H1 (cell line): Measurements from ENCODE around the gene ADGRL2. TPM values are rescaled to one million over a fixed set of nuclear protein-coding genes. Genes with fewer than 3 reads are reported as not detected.

ENCODE experiments used
- CTCF ChIA-PET: fragments of 300-600 bp; sonication (Branson Sonifier 250); formaldehyde crosslinking; loops from one replicate; lab custom pipeline; 2021; ENCODE audit not compliant: partially characterized antibody; lab: Charles Lee
- POLR2A ChIA-PET: fragments of 300-600 bp; sonication (Branson Sonifier 250); formaldehyde crosslinking; loops from one replicate; lab custom pipeline; 2021; ENCODE audit warnings: inconsistent platforms; ENCODE audit not compliant: partially characterized antibody; lab: Charles Lee
- DNase-seq, 2 experiments: peaks; one replicate each; pipeline versions ENCODE4 v3.0.0 to v3.0.0-alpha.2; 2010 to 2022; ENCODE audit warnings: low spot score in 2 of 2, low read depth in 1 of 2, mixed read lengths in 1 of 2
- FAIRE-seq: peaks from 2 replicates; lab custom pipeline; 2011; peaks lifted over from hg19 to GRCh38; lab: Jason Lieb, UNC
- H2AFZ ChIP-seq: 2 replicates; pipeline ENCODE4 v1.8.1; 2012; ENCODE audit warnings: low read length, inconsistent platforms
- H2AK5ac ChIP-seq: 2 replicates; pipeline ENCODE4 v1.6.1; 2013; ENCODE audit warnings: low read depth, low read length
- H2BK120ac ChIP-seq: replicated peaks from 2 replicates; pipeline ENCODE3; 2013; ENCODE audit warnings: low read depth, low read length, inconsistent platforms
- H2BK12ac ChIP-seq: 2 replicates; pipeline ENCODE4 v1.6.1; 2013; ENCODE audit warnings: low read depth, low read length
- H2BK15ac ChIP-seq: 2 replicates; pipeline ENCODE4 v1.6.1; 2013; ENCODE audit warnings: low read length
- H2BK20ac ChIP-seq: 2 replicates; pipeline ENCODE4 v1.6.1; 2013; ENCODE audit warnings: low read length
- H2BK5ac ChIP-seq: 2 replicates; pipeline ENCODE4 v1.6.1; 2013; ENCODE audit warnings: low read depth, low read length
- H3K14ac ChIP-seq: 2 replicates; pipeline ENCODE4 v1.6.1; 2013; ENCODE audit warnings: inconsistent platforms; ENCODE audit not compliant: insufficient read length
- H3K18ac ChIP-seq: 2 replicates; pipeline ENCODE4 v1.6.1; 2013; ENCODE audit warnings: low read length; ENCODE audit errors: extremely low read depth
- H3K23ac ChIP-seq: 2 replicates; pipeline ENCODE4 v1.6.1; 2013; ENCODE audit warnings: inconsistent platforms; ENCODE audit not compliant: insufficient read length
- H3K23me2 ChIP-seq: 2 replicates; pipeline ENCODE4 v1.6.1; 2013; ENCODE audit warnings: low read depth, low read length
- H3K27ac ChIP-seq: 2 replicates; pipeline ENCODE4 v1.6.1; 2011; ENCODE audit warnings: low read depth, low read length, inconsistent platforms
- H3K27me3 ChIP-seq, 4 experiments: replicated peaks in 1 of 4; 1 replicate in 1 of 4; 2 replicates in 3 of 4; pipeline versions ENCODE4 v1.6.1 to v1.8.1; 2011 to 2013; ENCODE audit warnings: low read length in 3 of 4, mild to moderate bottlenecking in 3 of 4, inconsistent platforms in 2 of 4, mixed read lengths in 2 of 4, moderate library complexity in 1 of 4; ENCODE audit not compliant: control insufficient read depth in 3 of 4, insufficient read depth in 3 of 4; ENCODE audit errors: extremely low read depth in 1 of 4
- H3K36me3 ChIP-seq, 4 experiments: 2 replicates each; pipeline versions ENCODE4 v1.6.1 to v1.8.1; 2011 to 2013; ENCODE audit warnings: mild to moderate bottlenecking in 4 of 4, low read length in 3 of 4, moderate library complexity in 2 of 4, control low read depth in 1 of 4, inconsistent platforms in 1 of 4; ENCODE audit not compliant: insufficient read depth in 4 of 4, control insufficient read depth in 2 of 4
- H3K4ac ChIP-seq: replicated peaks from 2 replicates; pipeline ENCODE3; 2013; ENCODE audit warnings: low read length, low read depth, mixed read lengths, inconsistent platforms; ENCODE audit not compliant: insufficient read length
- H3K4me1 ChIP-seq, 4 experiments: replicated peaks in 1 of 4; 1 replicate in 1 of 4; 2 replicates in 3 of 4; pipeline versions ENCODE4 v1.6.1 to v1.8.1; 2011 to 2013; ENCODE audit warnings: low read length in 3 of 4, inconsistent platforms in 2 of 4, mixed read lengths in 1 of 4; ENCODE audit not compliant: insufficient read depth in 4 of 4, control insufficient read depth in 3 of 4
- H3K4me2 ChIP-seq, 2 experiments: 2 replicates each; pipeline versions ENCODE4 v1.6.1 to v1.8.1; 2011 to 2013; ENCODE audit warnings: low read depth in 2 of 2, low read length in 2 of 2, control low read depth in 1 of 2, inconsistent platforms in 1 of 2, mild to moderate bottlenecking in 1 of 2; ENCODE audit not compliant: insufficient read depth in 1 of 2
- H3K4me3 ChIP-seq, 4 experiments: fragments of 200-600, 300-600 bp in 1 of 4; sonication (generic), shearing (Covaris generic), sonication (Bioruptor Twin) in 1 of 4; 2 replicates each; pipeline versions ENCODE4 v1.5.1 to v1.8.1; 2011 to 2016; ENCODE audit warnings: low read length in 4 of 4, low read depth in 3 of 4, control low read depth in 2 of 4, inconsistent platforms in 2 of 4, mild to moderate bottlenecking in 2 of 4, mixed read lengths in 1 of 4, moderate library complexity in 1 of 4; ENCODE audit not compliant: insufficient read depth in 2 of 4; ENCODE audit errors: extremely low read depth in 1 of 4
- H3K56ac ChIP-seq: replicated peaks from 2 replicates; pipeline ENCODE3; 2013; ENCODE audit warnings: low read depth, mild to moderate bottlenecking, mixed read lengths, low read length, inconsistent platforms; ENCODE audit not compliant: insufficient read length
- H3K79me1 ChIP-seq: 2 replicates; pipeline ENCODE4 v1.6.1; 2013; ENCODE audit warnings: low read depth, low read length, control low read depth
- H3K79me2 ChIP-seq, 2 experiments: 2 replicates each; pipeline versions ENCODE4 v1.6.1 to v1.8.1; 2012 to 2013; ENCODE audit warnings: low read length in 2 of 2, mild to moderate bottlenecking in 2 of 2, inconsistent platforms in 1 of 2; ENCODE audit not compliant: insufficient read depth in 2 of 2, control insufficient read depth in 1 of 2
- H3K9ac ChIP-seq, 4 experiments: replicated peaks in 1 of 4; 1 replicate in 1 of 4; 2 replicates in 3 of 4; pipeline versions ENCODE4 v1.6.1 to v1.8.1; 2011 to 2013; ENCODE audit warnings: low read depth in 3 of 4, low read length in 3 of 4, control low read depth in 2 of 4, mild to moderate bottlenecking in 2 of 4, moderate library complexity in 2 of 4, inconsistent platforms in 1 of 4; ENCODE audit errors: extremely low read depth in 1 of 4
- H3K9me3 ChIP-seq, 2 experiments: 2 replicates each; pipeline versions ENCODE4 v1.6.1 to v1.8.1; 2012 to 2013; ENCODE audit warnings: mild to moderate bottlenecking in 2 of 2, moderate library complexity in 2 of 2, control low read depth in 1 of 2, inconsistent platforms in 1 of 2, low read depth in 1 of 2, low read length in 1 of 2, mixed read lengths in 1 of 2; ENCODE audit not compliant: insufficient read depth in 2 of 2
- H4K20me1 ChIP-seq, 2 experiments: replicated peaks in 1 of 2; 2 replicates each; pipeline versions ENCODE3 to v1.8.1; 2011 to 2013; ENCODE audit warnings: inconsistent platforms in 2 of 2, low read length in 2 of 2, mild to moderate bottlenecking in 1 of 2; ENCODE audit not compliant: insufficient read depth in 2 of 2, control insufficient read depth in 1 of 2
- H4K5ac ChIP-seq: 2 replicates; pipeline ENCODE4 v1.6.1; 2013; ENCODE audit warnings: low read length, low read depth, mixed read lengths, inconsistent platforms; ENCODE audit not compliant: insufficient read length
- H4K8ac ChIP-seq: 2 replicates; pipeline ENCODE4 v1.8.0; 2013; ENCODE audit warnings: mild to moderate bottlenecking, moderate library complexity, low read length, inconsistent platforms; ENCODE audit not compliant: insufficient read depth; ENCODE audit errors: extremely low read depth
- H4K91ac ChIP-seq: replicated peaks from 2 replicates; pipeline ENCODE3; 2013; ENCODE audit warnings: low read length, mixed read lengths, inconsistent platforms; ENCODE audit not compliant: insufficient read length
- CHD1 ChIP-seq: IDR thresholded peaks from 2 replicates; pipeline ENCODE4 v1.6.1; 2012; ENCODE audit warnings: low read depth, low read length, improper control_type of control experiment
- JUN ChIP-seq: IDR thresholded peaks from 2 replicates; pipeline ENCODE4 v1.6.1; 2011; ENCODE audit warnings: low read depth, mild to moderate bottlenecking, improper control_type of control experiment, low read length
- NRF1 ChIP-seq: IDR thresholded peaks from 2 replicates; pipeline ENCODE4 v1.6.1; 2011; ENCODE audit warnings: mild to moderate bottlenecking, low read depth, low read length, improper control_type of control experiment
- SP1 ChIP-seq: IDR thresholded peaks from 2 replicates; pipeline ENCODE4 v1.6.1; 2011; ENCODE audit warnings: low read depth, low read length
- WGBS, 2 experiments: shearing (Covaris generic) in 1 of 2; methylation state at CpG; one replicate each; pipeline versions ENCODE4 v1.1.6 to v1.1.7; 2013 to 2015; ENCODE audit warnings: low lambda C conversion rate in 2 of 2, mixed read lengths in 2 of 2, inconsistent platforms in 1 of 2, low coverage in 1 of 2, missing lambda C conversion rate in 1 of 2; ENCODE audit not compliant: insufficient replicate concordance in 2 of 2, insufficient coverage in 1 of 2, insufficient read length in 1 of 2; ENCODE audit errors: extremely low coverage in 1 of 2, missing lambda C conversion rate in 1 of 2; 5-methylcytosine and 5-hydroxymethylcytosine counted together
- polyA plus RNA-seq, 7 experiments: library from polyadenylated mRNA; depleted of rRNA in 3 of 7; stranded (reverse) in 5 of 7; unstranded in 2 of 7; fragments of >200 nt in 5 of 7; fragments of 200-250 nt in 2 of 7; gene quantifications; 1 replicate in 5 of 7; 2 replicates in 1 of 7; 4 replicates in 1 of 7; pipeline versions ENCODE4 v1.2.1 to v1.2.3, GENCODE V29; 2011 to 2013; ENCODE audit warnings: missing spikeins in 2 of 7, mixed read lengths in 2 of 7
- total RNA-seq: library from RNA; stranded (reverse); fragmentation: NEBNext Ultra II Directional; extraction: Animal tissue kit (Norgen Biotek cat#: 25700); gene quantifications from 2 replicates; pipeline ENCODE4 v1.2.1, GENCODE V29; 2021

Gene ADGRL2
- total and polyA plus RNA-seq, 2 of the 8 experiments (the other 6 are each of a cell fraction or from before 2014, with no cell fraction given): 113 to 124 TPM

DNA sequence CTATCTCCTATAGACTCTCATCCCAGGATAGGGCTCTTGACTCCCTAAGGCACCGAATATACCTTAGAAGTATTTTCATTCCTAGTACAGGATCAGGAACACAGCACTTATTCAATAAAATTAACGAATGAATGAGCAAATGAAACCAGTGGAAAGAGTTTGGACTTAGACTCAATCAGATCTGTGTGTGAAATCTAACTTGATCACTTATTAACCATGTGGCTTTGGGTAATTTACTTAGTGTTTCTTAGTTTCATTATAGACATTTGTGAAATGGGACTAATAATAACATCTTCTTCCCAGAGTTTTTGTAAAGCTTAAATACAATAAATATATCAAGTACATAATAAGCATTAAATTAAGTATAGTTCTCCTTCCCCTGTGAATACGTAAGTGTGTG is 230.1 kb downstream of the ADGRL2 start:
- H3K23me2 ChIP-seq: no peaks in the 10 kb centered on the region
- H3K9me3 ChIP-seq: no peaks in the 10 kb centered on the region
- H4K8ac ChIP-seq: no peak overlapping the region
- H4K91ac ChIP-seq: no peak overlapping the region
- no peak for FAIRE-seq
- H3K27me3 ChIP-seq: no peaks in the 10 kb centered on the region
- TF ChIP-seq JUN (no peak), NRF1 (no peak), SP1 (no peak), CHD1 (no peak)
- H2BK15ac ChIP-seq: no peak overlapping the region
- no peak overlapping the region for H3K14ac ChIP-seq
- H2AK5ac ChIP-seq: no peak overlapping the region
- H4K20me1 ChIP-seq: no peaks in the 10 kb centered on the region
- no peak for DNase-seq
- ChIA-PET POLR2A (no interaction called here), CTCF (interaction anchor here (0.8 kb wide), 1 partner anchor 557 kb away, joined by 3 read pairs; no protein-coding TSS in a partner anchor)
- H3K9ac ChIP-seq: no peak overlapping the region
- H3K4me1 ChIP-seq: no peaks in the 10 kb centered on the region
- H2BK120ac ChIP-seq: no peak overlapping the region
- H2BK5ac ChIP-seq: no peak overlapping the region
- no peak overlapping the region for H3K56ac ChIP-seq
- H3K4ac ChIP-seq: no peak overlapping the region
- H3K79me1 ChIP-seq: no peaks in the 10 kb centered on the region
- no peak overlapping the region for H2AFZ ChIP-seq
- H4K5ac ChIP-seq: no peak overlapping the region
- no peaks in the 10 kb centered on the region for H3K36me3 ChIP-seq
- no peak overlapping the region for H3K4me2 ChIP-seq
- no peaks in the 10 kb centered on the region for H3K79me2 ChIP-seq
- 94% methylated on average over 3 of the region's 3 CpGs; no CpG with 5 or more reads in 1 of the 2 experiments for WGBS, 2 experiments
- H2BK20ac ChIP-seq: no peak overlapping the region
- no peak overlapping the region for H2BK12ac ChIP-seq
- no peak overlapping the region for H3K23ac ChIP-seq
- no peak overlapping the region for H3K18ac ChIP-seq
- no peak overlapping the region for H3K27ac ChIP-seq
- H3K4me3 ChIP-seq: no peak overlapping the region
